SKM-1 (cell line): ENCODE results near the gene ZBED2.

ENCODE experiments used
- DNase-seq: peaks from one replicate; lab custom pipeline; 2025; ENCODE audit not compliant: unreplicated experiment; lab: John Stamatoyannopoulos, UW

Gene ZBED2

GRCh38 chr3:111604119-111604518 lies 9.0 kb upstream of the ZBED2 start:
- DNase-seq, result no peak

GRCh38 chr3:111603679-111604078 lies 8.5 kb upstream of the ZBED2 start:
- no peak for DNase-seq

GRCh38 chr3:111601810-111602209 lies 6.7 kb upstream of the ZBED2 start:
- no peak for DNase-seq

- DNase-seq, result no peak
Observed at GRCh38 chr3:111598552-111598951, 3.4 kb upstream of the ZBED2 start.

GRCh38 chr3:111598139-111598538 lies 3.0 kb upstream of the ZBED2 start:
- DNase-seq, result no peak

GRCh38 chr3:111596328-111596727 lies 1.2 kb upstream of the ZBED2 start:
- DNase-seq, result no peak

GRCh38 chr3:111594781-111595180 lies 365 bp downstream of the ZBED2 start:
- no peak for DNase-seq

GRCh38 chr3:111594205-111594604 lies 941 bp downstream of the ZBED2 start:
- no peak for DNase-seq

- no peak for DNase-seq
Observed at GRCh38 chr3:111593666-111594065, 1.5 kb downstream of the ZBED2 start.

- no peak for DNase-seq
Observed at GRCh38 chr3:111592936-111593335, 2.2 kb downstream of the ZBED2 start.

GRCh38 chr3:111592143-111592542 lies 3.0 kb downstream of the ZBED2 start:
- no peak for DNase-seq

GRCh38 chr3:111591555-111591954 lies 3.6 kb downstream of the ZBED2 start:
- no peak for DNase-seq

GRCh38 chr3:111590143-111590491 lies 5.0 kb downstream of the ZBED2 start:
- no peak for DNase-seq

GRCh38 chr3:111589303-111590142 lies 5.6 kb downstream of the ZBED2 start:
- no peak for DNase-seq

- no peak for DNase-seq
Observed at GRCh38 chr3:111588527-111588926, 6.6 kb downstream of the ZBED2 start.

- no peak for DNase-seq
Observed at GRCh38 chr3:111585217-111585616, 9.9 kb downstream of the ZBED2 start.

GRCh38 chr3:111584744-111585143 lies 10.4 kb downstream of the ZBED2 start:
- DNase-seq, result no peak

GRCh38 chr3:111582120-111582474 lies 13.0 kb downstream of the ZBED2 start:
- no peak for DNase-seq

GRCh38 chr3:111581403-111582119 lies 13.6 kb downstream of the ZBED2 start:
- no peak for DNase-seq

- DNase-seq, result no peak
Observed at GRCh38 chr3:111579495-111579894, 15.7 kb downstream of the ZBED2 start.

- DNase-seq, result no peak
Observed at GRCh38 chr3:111578867-111579266, 16.3 kb downstream of the ZBED2 start.

- DNase-seq, result no peak
Observed at GRCh38 chr3:111577798-111578685, 17.1 kb downstream of the ZBED2 start.
